Bronchial epithelial cell (primary cell): ENCODE measurements around the gene NISCH. TPM values are rescaled to one million over a fixed set of nuclear protein-coding genes. Genes with fewer than 3 reads are reported as not detected.

Experiments
- DNase-seq: peaks from one replicate; pipeline ENCODE4 v3.0.0-alpha.2; 2010; ENCODE audit warnings: low read depth
- FAIRE-seq: peaks from 2 replicates; lab custom pipeline; 2011; peaks lifted over from hg19 to GRCh38; lab: Jason Lieb, UNC
- H3K27me3 ChIP-seq: 2 replicates; pipeline ENCODE4 v1.5.1; 2011; ENCODE audit warnings: low read length; ENCODE audit not compliant: control insufficient read depth, insufficient read depth
- H3K36me3 ChIP-seq: 2 replicates; pipeline ENCODE4 v1.5.1; 2011; ENCODE audit warnings: low read length; ENCODE audit not compliant: control insufficient read depth, insufficient read depth
- H3K4me3 ChIP-seq: 2 replicates; pipeline ENCODE4 v1.5.1; 2011; ENCODE audit warnings: mild to moderate bottlenecking, low read depth, low read length, control low read depth
- total RNA-seq: library from RNA; depleted of rRNA; stranded (reverse); fragments of >200 nt; gene quantifications from 2 replicates; pipeline ENCODE4 v1.2.1, GENCODE V29; 2014
- TF ChIP-seq, protein P1 (sequence below): IDR thresholded peaks from 2 replicates; pipeline ENCODE4 v1.5.1; 2011; ENCODE audit warnings: mild to moderate bottlenecking, moderate library complexity, low read length, control low read depth, inconsistent platforms; ENCODE audit not compliant: insufficient read depth, severe bottlenecking

NISCH gene
- total RNA-seq, 1 donor from 2014 or later = 30.5 TPM

DNA sequence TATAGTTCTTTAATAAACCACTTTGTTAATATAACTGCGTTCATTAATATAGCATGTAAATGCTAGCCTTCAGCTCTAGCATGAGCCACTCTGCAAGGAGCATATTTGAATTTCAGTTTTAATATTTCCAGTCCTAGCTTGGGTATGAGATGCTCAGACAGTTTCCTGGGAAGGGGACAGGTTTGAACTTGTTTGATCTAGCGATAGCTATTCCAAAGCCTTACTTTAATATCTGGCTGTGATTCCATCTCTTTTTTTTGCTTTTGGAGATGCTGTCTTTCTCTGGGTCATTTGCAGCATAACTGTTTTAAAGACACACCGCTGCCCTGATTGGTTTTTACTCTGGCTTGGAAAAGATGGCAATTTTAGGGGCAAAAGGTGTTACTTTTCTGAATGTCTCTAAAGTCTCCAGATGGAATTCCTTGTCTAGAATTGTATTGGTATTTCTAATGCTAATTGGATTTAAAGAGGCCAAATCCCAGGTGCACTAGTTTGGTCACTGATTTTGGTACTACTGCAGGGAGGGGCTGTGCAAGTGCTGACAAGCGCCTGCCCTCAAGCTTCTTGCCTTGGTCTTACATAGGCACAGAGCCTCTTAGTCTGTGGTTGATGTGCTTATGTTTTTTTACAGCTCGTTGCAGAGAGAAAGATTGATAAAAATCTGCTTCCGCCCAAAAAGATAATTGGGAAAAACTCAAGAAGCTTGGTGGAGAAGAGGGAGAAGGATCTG is 2.8 kb downstream of the NISCH start:
- Histone ChIP-seq H3K4me3 (no peak overlapping the region), H3K27me3 (no peaks in the 10 kb centered on the region), H3K36me3 (peaks cover 16% of the 10 kb centered on the region)
- DNase-seq (peak; percentile 57), FAIRE-seq (peak; percentile 23)
- TF ChIP-seq, protein P1, sequence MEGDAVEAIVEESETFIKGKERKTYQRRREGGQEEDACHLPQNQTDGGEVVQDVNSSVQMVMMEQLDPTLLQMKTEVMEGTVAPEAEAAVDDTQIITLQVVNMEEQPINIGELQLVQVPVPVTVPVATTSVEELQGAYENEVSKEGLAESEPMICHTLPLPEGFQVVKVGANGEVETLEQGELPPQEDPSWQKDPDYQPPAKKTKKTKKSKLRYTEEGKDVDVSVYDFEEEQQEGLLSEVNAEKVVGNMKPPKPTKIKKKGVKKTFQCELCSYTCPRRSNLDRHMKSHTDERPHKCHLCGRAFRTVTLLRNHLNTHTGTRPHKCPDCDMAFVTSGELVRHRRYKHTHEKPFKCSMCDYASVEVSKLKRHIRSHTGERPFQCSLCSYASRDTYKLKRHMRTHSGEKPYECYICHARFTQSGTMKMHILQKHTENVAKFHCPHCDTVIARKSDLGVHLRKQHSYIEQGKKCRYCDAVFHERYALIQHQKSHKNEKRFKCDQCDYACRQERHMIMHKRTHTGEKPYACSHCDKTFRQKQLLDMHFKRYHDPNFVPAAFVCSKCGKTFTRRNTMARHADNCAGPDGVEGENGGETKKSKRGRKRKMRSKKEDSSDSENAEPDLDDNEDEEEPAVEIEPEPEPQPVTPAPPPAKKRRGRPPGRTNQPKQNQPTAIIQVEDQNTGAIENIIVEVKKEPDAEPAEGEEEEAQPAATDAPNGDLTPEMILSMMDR = no peak

DNA sequence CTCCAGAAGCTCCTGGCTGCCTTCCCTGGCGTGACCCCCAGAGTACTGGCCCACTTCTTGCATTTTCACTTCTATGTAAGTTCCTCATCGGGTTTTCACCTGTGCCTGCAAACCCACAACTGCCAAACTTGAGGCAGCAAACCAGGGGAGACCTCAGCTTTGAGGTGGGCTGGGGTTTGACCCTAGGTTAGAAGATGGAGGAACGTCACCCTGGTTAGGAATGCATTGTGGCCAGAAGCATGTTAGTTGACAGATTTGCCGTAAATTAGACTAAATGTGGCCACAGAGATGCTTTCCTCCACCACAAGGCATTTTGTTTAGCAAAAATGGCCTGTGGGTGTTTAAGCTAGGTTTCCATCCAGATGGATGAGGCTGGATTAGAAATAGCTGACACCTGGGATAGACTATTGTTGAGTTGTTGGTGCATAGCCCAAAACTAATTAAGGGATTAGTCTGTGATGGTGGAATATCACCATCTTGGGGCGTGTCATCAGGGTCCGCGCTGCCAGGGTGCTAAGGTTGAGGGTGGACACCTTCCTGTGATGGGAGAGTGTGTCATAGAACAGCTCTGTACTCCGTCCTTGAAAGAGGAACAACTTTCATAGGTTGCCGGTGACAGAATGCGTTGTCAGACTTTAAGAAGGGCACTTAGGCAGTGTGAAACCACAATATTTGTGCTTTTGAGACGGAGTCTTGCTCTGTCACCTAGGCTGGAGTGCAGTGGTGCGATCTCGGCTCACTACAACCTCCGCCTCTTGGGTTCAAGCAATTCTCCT is 3.6 kb downstream of the NISCH start:
- peaks cover 16% of the 10 kb centered on the region for H3K36me3 ChIP-seq
- DNase-seq (no peak), FAIRE-seq (no peak)

DNA sequence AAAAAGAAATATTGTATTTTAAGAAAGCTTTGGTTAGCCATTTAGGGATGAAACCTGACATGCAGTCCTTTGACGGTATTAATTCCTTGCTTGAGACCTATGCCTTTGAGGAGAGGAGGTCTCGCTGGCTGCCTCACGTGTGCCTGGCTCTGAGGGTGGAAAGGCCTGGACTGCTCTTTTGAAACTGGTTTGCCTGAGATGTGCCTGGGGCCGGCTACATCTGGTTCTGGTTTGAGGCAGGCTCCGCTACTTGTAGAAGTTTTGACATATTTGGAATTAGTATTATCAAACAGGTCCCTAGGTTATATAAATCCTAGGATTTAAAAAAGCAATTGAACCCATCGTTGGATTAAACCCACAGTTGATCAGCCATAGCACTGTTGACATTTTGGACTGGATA is 6.5 kb downstream of the NISCH start:
- H3K4me3 ChIP-seq = no peak overlapping the region
- DNase-seq (no peak), FAIRE-seq (no peak)
- H3K27me3 ChIP-seq = no peaks in the 10 kb centered on the region
- TF ChIP-seq, protein P1 = no peak
- H3K36me3 ChIP-seq = peaks cover 20% of the 10 kb centered on the region

More for the DNA sequence above, 3.6 kb downstream of the NISCH start:
- Histone ChIP-seq H3K27me3 (no peaks in the 10 kb centered on the region), H3K4me3 (no peak overlapping the region)
- TF ChIP-seq, protein P1 = no peak

DNA sequence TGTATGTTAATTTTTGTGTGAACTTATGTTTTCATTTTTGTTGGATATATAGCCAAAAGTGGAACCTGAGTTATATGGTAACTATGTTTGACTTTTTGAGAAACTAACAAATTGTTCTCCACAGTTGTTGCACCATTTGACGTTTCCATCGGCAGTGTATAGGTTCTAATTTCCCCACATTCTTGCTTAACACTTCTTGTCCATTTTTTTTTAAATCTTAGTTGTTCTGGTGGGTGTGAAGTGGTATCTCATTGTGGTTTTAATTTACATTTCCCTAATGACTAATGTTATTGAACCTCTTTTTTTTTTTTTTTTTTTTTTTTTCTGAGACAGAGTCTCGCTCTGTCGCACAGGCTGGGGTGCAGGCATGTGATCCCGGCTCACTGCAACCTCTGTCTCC is 8.0 kb downstream of the NISCH start:
- Histone ChIP-seq H3K4me3 (no peak overlapping the region), H3K27me3 (no peaks in the 10 kb centered on the region), H3K36me3 (peaks cover 21% of the 10 kb centered on the region)
- DNase-seq (no peak), FAIRE-seq (no peak)
- TF ChIP-seq, protein P1 = no peak

DNA sequence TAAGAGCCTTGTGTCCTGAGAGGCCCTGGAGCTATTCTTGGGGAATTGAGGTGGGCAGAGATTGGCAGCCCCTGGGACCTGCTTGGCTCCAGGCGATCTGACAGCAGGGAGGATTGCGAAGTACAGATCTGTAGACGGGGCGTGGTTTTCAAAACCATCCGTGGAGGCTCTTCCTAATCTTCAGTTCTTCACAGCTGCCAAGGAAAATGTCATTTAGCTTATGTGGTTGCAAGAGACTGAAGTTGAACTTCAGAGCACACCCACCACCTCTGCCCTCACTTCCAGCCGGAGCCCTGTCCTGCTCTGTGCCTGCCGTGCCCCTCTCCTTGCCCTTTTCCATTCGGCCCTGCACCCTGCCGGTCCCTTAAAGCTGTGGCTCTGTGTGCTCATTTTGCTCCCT is 12.9 kb downstream of the NISCH start:
- no peak for FAIRE-seq

More for the DNA sequence above, 12.9 kb downstream of the NISCH start:
- H3K4me3 ChIP-seq = no peak overlapping the region
- no peaks in the 10 kb centered on the region for H3K27me3 ChIP-seq
- DNase-seq = no peak
- TF ChIP-seq, protein P1 = no peak
- H3K36me3 ChIP-seq = peaks cover 20% of the 10 kb centered on the region
